GM19238 (cell line): Measurements from ENCODE around the gene TACC2.
A peak's percentile ranks its signal among the peaks of the same experiment; 100 is the strongest.

Experiments used
- DNase-seq: peaks from one replicate; pipeline ENCODE4 v3.0.0; 2011; ENCODE audit warnings: low spot score; ENCODE audit not compliant: insufficient read length

Gene TACC2

GRCh38 chr10:122291739-122292138 is 302.8 kb downstream of the TACC2 start:
- no peak for DNase-seq

DNA sequence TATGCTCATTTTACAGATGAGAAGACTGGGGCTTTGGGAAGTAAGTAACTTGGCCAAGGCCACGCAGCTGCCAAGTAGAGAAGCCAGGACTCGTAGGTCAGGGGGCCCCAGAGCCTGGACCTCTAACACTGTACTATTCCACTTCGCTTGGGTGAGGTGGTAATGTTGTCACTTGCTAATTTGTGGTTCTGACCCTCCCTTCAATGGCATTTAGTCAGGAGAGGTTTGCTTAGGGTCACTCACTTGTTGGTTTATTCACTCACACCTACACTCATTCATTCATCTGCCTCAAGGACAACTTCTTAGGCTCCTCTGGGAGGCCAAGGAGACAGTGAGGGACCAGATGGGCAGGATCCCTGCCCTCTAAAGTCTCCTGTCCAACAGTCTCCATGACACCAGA is 303.4 kb downstream of the TACC2 start:
- no peak for DNase-seq

DNA sequence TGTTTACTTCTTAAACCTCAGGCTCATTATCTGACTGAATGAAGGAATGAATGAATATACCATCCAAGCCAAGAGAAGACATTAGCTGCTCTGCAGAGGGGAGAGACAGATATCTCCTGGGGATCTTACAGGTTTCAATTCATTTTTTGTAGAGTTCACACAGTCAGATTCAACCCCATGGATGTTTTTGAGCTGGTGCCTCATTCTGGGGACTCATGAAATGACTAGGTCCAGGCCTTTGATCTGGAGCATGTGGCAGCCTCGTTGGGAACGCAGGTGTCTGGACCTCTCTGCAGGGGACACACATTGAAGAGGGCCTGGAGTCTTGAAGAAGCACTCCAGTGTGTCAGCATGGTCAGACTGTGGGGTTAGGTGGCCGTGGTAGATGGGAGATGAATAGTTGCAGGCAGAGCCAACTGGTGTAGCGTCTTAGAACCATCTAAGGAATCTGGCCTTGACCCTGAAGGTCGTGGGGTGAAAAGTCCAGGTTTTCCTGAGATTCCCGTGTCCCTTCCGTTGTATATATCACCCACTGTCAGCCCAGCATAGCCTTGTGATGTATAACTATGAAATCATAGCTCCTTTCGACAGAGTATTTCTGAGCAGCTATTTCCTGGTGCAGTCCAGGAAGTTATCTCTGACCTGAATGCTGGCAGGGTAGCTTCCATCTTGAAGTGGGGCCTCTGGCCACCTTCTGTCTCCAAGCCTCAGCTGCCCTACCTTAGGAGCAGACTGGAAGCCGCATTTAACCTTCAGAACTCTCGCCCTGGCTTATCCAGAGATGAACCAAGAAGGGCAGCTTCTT is 304.4 kb downstream of the TACC2 start:
- no peak for DNase-seq

GRCh38 chr10:122293961-122294380 is 305.0 kb downstream of the TACC2 start:
- DNase-seq = no peak

DNA sequence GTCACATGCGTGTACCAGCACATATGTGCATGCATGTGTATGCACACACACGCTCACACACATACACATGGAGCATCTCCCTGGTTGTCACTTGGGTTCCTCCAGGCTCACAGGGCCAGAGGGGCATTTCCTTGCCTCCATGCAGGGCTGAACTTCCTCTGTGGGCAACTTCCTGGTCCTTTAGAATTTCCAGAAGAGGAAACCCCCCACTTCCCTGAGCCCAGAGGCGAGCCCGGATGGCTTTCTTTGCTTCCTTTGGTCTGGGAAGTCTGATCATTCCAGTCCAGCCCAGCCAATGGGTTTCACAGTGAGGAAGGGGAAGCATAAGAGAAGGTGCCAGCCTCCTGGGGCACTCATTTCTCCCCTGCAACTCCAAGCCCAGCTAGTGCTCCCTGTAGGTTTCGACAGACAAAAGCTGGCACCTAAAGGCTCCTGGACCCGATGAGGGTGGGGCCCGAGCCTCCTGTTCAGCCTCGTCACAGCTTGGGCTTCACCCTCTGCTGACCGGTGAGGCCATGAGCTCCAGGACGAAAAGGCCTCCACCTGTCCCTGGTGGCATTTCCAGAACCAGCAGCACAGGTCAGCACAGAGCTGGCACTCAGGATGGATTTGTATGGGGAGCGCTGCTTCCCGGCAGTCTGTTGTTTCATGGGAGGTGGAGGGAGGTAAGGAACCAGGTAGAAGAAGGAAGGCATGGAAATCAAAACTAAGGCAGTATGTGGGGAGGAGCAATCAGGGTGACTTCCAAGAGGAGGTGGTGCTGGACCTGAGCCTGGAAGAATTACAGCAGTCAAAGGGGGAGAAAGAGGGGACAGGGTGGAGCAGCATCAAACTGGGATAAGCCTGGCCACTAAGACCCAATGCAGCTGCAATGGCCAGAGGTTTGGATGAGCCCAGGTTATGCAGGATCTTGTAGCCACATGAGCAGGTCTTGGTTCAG is 305.8 kb downstream of the TACC2 start:
- no peak for DNase-seq

- DNase-seq = no peak
These were observed 306.5 kb downstream of the TACC2 start for GRCh38 chr10:122295451-122295809.

GRCh38 chr10:122296363-122297120 is 307.6 kb downstream of the TACC2 start:
- no peak for DNase-seq

DNA sequence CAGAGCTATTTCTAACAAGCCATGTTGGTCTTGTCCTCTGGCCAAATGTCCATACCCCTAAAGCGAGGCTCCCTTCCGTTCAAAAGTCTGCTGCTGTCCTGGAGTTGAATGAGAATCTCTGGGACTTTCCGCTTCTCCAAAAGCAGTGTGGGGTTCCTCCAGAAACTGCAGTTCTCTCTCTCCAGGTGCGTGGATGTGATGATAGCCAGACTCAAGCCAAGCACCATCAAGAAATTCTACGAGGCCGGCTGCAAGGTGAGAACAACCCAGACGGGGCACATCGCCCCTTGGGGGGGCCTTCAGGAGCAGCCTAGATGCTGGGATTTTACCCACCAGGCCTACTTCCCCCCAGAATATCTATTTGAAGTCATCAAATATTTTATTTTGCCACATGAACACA is 308.6 kb downstream of the TACC2 start:
- DNase-seq = no peak

DNA sequence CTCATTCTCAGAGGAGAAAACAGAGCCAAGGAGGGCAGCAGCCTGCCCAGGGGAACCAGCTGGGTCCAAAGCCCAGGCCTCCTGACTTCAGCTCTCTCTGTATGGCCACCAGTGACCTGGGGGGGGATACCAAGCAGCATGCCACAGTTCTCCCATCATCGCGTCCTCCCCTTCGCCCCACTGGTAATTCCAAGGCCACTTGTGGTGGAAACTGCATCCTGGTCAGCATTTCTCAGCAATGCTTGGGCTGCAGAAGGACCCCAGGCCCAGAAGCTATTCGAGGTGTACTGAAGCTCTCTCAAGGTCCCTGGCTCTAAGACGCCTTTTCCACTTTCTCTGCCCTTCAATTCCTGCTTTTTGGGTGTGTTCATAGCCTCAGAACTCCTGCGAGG is 309.2 kb downstream of the TACC2 start:
- DNase-seq = no peak

GRCh38 chr10:122298598-122299301 is 309.8 kb downstream of the TACC2 start:
- peak; percentile 63 for DNase-seq

DNA sequence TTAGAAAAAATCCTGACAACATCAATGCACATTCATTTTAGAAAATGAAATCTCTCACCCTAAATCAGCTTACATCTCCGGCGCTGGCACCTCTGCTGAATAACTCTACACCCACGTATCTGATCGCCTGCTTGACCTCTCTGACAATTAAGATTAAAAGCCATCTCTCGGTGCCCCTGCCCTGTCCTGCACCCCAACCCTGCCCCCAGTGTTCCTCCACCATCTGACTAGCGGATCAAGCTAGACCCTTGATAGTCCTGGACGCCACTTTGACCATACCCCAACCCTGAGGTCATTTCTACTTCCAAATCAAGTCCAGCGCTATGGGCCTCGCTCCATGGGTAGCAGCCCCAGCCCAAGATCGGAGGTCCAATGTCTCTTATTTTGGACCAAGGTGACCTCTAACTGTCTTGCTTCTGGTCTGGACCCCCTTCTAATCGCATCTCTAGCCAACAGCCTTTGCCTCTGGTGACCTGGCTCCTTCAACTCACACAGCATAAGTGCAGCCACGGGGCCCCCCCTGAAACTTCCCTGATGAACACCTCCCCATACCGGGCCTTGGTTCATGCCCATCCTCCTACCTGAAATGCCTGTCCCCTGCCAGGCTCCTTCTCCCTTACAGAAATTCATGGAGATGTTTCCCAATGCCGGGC is 310.6 kb downstream of the TACC2 start:
- DNase-seq = no peak

DNA sequence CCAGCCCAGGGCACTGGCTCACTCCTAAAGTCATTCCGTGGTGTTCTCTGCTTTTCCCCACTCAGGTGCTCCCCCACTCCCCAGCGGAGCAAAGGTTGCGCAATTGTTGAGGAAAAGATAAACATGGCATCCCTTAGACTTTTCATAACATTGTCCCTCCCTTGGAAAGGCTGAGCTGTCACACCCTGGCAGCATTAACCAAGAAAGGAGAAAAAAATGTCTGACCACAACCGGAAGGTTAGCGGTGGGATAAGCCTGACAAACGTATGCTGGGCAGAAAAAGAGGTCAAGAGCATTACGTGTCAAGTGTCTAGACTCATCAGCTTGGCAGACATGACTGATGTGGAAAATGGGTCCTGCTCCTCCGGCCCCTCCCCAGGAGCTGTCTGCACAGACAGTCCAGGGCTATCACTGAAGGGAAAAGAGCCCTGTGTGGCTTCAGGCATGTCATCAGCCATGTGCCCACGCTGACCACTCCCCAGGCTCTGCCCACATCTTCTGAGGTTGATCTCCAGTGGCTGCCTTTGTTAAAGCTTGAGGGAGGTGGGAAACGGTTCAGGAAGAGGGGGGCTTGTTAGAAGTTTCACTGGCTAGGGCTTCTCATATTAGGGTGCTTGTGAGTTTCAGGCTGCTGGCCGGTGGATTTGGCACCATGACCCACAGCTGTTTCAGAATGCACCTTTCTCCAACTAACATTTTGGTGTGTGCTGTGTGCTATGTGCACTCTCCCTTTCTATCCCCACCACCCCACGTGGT is 312.3 kb downstream of the TACC2 start:
- no peak for DNase-seq

GRCh38 chr10:122301811-122302115 is 312.8 kb downstream of the TACC2 start:
- no peak for DNase-seq

- DNase-seq = no peak
These were observed 313.4 kb downstream of the TACC2 start for GRCh38 chr10:122302315-122302714.

- no peak for DNase-seq
These were observed 314.5 kb downstream of the TACC2 start for GRCh38 chr10:122303271-122304053.
